DMS153 (cell line): Measurements from ENCODE around the gene SGMS2.
A peak's percentile ranks its signal among the peaks of the same experiment; 100 is the strongest.

Experiments used
- DNase-seq: peaks from one replicate; lab custom pipeline; 2025; lab: John Stamatoyannopoulos, UW

The SGMS2 gene

DNA sequence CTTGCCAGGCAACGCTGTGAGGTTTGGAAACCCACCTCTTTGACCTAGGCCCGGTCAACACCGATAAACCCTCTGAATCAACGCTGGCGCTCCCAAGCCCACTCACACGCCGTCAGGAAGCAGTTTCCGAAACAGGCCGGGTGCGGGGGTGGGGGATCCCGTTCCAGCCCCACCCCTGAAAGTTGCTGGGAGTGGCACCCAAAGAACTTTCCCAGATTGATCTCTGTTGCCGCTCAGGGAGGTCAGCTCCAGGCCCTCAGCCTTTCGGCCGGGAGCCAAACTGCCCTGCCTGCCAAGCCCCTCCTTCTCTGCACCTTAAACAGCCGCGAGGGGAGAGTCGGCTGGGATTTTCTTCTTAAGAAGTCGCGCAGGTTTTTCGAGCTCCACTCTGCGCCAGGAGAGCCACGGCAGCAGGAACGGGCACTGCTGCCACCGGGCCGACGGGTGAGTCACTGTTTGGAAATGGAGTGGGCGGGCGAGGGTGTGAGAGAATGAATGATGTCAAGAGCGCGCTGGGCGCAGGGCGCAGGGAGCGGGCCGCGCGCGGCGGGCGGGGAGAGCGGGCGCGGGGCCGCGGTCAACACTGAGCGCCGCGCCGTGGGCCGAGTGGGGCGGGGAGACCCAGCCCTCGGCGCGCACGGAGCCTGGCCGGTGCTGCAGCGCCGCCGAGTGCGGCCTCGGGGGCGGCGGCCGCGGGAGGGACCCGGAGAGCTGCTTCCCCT, at the start of gene SGMS2:
Gene SGMS2 (plus strand): TSS at position 583 of the 722 bp plus-strand sequence. CDS start 70,622 bp downstream, outside the sequence.
- peak; percentile 18 for DNase-seq

GRCh38 chr4:107777890-107778289, 46.8 kb upstream of the SGMS2 start:
- no peak for DNase-seq

GRCh38 chr4:107778784-107779530, 45.8 kb upstream of the SGMS2 start:
- no peak for DNase-seq

DNA sequence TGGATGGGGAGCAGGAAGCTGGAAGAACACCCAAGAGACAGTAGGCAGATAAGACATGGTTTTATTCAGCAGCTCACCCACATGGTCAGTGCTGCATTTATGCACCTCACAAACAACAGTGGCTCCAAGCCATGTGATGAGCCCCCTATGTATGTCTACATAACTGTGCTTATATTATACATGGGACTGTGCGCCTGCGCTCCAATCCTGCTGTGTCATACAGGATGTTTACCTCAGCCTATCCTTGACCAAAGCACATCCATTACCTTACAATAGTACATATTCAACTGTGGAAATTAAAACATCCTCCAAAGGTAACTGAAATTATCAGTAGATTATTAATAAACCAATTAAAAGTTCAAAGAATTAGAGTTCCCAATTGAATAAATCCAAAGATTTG, 44.1 kb upstream of the SGMS2 start:
- DNase-seq, result no peak

GRCh38 chr4:107791902-107792301, 32.8 kb upstream of the SGMS2 start:
- DNase-seq, result no peak

GRCh38 chr4:107792711-107793110, 32.0 kb upstream of the SGMS2 start:
- no peak for DNase-seq

- no peak for DNase-seq
Observed at GRCh38 chr4:107793996-107794395, 30.7 kb upstream of the SGMS2 start.

GRCh38 chr4:107799669-107800450, 24.9 kb upstream of the SGMS2 start:
- no peak for DNase-seq

DNA sequence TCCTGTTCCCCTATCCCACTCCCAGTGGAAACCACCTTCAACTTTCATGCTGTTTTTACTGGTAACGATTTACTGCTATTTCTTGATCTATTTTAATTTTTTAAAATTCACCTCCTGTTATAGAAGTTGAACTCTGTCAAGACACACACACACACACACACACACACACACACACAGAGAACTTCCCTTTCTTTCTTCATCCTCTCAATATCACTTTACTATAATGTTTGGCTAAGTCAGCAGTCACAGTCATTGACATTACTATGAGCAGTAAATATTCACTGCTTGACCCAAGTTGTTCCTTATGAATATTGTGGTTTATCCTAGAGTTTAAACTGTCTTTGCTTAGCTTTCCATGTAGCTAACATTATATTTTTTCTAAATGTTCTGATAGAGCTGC, 24.0 kb upstream of the SGMS2 start:
- no peak for DNase-seq

DNA sequence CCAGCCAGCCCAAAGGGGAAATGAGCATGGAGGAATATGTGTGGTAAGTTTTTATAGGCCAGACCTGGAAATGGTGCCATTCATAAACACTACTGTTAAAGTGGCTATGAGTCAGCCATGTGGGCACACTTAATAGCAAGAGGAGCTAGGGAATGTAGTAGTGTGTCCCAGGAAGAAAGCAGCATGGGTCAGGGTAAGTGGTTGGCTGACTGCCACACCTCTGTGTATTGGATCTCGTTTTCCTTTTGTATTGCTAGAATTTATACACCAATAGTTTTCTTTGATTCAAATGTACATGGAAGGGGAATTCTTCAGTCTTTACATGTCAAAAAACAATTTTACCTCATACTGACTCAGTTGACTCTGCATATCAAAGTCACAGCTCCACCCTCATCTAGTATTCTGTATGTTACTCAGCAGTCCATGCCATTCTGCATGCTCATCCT, 22.9 kb upstream of the SGMS2 start:
- peak; percentile 70 for DNase-seq

DNA sequence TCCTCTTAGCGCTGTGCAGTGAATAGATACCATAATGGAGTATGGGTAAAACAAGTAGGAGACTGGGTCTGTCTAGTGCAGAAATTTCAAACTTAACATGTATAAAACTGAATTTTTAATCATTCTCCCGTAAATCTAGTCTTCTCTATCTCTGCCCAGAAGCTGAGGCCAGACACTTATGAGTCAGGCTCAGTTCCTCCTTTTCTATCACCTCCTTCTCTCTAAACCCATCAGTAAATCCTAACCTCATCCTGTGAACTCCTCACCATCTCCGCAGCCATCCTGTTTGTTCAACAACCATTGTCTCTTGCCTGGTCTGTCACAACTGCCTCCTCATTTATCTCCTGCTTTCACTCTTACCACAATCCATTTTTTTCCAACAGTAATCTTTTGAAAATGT, 19.8 kb upstream of the SGMS2 start:
- no peak for DNase-seq

- no peak for DNase-seq
Observed at GRCh38 chr4:107806196-107806595, 18.5 kb upstream of the SGMS2 start.

DNA sequence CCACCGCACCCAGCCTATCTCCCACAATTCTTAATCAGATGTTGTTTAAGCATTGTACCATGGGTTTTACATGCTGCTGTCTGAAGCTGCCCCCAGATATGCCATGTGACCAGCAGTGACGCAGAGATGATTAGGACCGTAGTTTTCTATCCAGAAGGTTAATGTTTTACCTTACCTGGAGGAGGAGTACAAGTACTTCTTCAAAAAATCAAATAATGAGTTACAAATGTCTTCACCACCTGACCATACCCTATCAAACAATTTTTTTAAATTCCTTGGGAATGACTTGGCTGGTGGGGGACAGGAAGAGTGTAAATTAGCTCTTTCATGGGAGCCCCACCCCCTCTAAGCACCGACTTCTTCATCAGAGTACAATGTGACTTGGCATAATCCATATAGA, 16.2 kb upstream of the SGMS2 start:
- DNase-seq, result no peak

DNA sequence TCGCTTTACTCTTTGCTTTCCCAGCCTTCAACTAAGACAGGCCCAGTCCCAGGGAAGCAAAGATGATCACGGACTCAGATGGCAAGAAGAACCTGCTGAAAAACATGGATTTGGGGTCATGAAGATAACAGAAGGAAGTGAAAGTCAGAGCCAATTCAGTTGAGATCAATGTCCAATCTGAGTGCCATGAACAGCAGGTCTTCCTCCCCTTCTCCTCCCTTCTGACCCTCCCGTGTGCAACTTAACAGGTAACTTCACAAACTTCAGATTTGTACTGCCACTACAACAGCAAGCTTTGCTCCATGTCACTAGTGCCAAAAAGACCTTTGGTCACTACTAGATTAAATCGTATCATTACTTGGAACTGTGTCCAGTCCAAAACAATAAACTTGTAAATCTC, 15.5 kb upstream of the SGMS2 start:
- no peak for DNase-seq

DNA sequence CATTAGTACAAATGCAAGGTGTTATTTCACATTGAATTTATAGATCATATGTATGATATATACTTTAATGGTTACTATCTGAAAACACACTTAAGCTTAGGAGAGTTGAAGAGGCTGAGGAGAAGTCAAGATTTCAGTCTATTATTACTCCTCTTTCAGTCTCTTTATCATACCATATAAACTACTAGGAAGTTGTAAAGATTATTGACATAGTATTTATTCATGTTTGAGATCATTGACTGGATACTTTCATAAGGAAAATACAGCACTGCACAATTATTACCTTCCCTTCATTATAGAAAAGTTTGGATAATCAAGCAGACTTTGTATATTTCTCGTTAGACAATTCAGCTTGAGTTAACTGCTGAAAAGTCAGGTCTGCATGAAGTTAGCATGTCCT, 10.0 kb upstream of the SGMS2 start:
- DNase-seq, result no peak

DNA sequence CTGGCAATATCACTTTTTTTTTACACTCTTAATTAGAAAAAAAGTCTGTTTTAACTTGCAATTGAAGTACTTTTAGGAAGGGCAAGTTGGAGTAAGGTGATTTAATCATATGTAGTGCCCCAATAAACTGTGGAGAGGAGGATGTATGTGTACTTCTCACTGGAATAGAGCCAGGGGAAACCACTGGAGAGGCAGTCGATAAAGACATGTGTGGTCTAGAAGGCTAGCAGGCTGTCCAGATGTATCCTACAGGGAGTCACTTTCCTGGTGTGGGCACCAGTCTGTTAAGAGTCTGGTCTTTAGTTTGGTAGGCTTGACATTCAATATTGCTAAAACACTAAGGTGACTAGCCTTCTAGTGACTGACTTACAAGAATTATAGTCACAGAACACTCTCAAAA, 9.6 kb upstream of the SGMS2 start:
- no peak for DNase-seq

GRCh38 chr4:107818301-107818910, 6.3 kb upstream of the SGMS2 start:
- DNase-seq, result no peak

- DNase-seq, result no peak
Observed at GRCh38 chr4:107823870-107824349, 822 bp upstream of the SGMS2 start.

DNA sequence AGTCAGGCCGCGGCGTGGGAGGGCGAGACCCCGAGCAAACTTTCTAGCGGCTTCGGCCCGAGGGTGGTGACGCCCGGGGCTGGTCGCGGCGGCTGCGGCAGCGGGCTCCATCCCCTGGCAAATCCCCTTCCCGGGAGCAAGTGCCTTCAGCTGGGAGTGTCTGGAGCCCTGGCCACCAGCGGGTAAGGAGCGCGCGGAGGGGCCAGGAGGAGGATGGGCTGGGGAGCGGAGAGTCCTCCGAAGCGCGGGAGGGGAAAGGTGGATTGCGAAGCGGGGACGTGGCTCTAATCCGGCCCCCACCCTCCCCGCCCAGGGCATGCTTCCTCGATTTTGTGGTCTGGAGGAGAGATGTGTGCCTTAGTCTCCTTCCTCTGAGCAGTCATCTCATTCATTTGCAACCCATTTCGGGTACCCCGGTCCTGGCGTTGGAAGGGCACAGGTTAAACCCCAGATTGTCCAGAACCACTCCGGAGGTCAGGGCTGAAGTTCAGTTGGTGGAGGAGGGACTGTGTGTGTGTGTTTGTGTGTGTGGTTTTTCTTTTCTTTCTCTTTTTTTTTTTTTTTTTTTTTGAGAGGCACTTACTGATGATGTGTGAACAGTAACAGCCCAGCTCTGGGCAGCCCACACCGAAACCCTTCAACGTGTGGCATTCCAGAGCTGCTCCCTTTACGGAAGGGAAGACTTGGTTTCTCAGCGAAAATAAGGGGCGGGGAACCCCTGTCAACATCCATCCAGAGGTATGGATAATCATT, 516 bp downstream of the SGMS2 start:
- DNase-seq, result no peak

GRCh38 chr4:107826421-107826980, 1.8 kb downstream of the SGMS2 start:
- no peak for DNase-seq
